GM18517 (cell line): ENCODE data around the gene NPEPPS.

Experiments used
- ATAC-seq: cut with Tn5 transposase; IDR thresholded peaks from one replicate; pipeline ENCODE4 v1.9.1; 2021; ENCODE audit warnings: mild to moderate bottlenecking, moderate library complexity; ENCODE audit not compliant: unreplicated experiment

The NPEPPS gene

DNA sequence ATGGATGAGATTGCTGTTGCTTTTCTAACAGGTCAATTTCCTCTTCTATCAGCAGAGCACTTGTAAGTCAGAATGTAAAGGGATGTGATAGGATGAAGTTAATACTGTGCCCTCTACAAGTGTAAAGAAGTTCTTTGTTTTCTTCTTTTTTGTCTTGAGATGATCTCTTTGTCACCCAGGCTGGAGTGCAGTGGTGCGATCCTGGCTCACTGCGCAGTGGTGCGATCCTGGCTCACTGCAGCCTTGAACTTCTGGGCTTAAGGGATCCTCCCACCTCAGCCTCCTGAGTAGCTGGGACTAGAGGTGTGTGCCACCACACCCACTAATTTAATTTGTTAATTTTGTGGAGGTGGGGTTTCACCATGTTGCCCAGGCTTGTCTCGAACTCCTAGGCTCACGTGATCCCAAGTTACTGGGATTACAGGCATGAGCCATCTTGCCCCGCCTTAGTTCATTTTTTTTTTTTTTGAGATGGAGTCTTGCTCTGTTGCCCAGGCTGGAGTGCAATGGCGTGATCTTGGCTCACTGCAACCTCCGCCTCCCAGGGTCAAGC, 97.2 kb downstream of the NPEPPS start:
- ATAC-seq = no peak

DNA sequence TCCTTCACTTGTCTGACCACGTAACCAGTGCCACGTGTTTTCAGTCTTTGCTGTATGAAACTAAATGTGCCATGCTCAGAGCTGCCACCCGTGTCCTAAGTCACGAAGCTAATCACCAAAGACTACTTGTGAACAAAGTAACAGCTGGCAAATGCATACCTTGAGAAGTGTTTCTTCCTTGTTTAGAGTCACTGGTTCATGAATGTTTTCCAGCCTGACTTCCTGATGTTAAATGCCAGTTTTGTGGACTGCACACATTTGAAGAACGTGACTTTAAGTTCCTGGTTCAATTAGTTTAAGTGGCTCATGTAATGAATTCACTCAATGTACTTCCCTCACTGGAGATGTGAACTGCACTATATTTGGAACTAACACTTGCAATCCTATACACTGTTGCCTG, 98.9 kb downstream of the NPEPPS start:
- ATAC-seq = no peak

DNA sequence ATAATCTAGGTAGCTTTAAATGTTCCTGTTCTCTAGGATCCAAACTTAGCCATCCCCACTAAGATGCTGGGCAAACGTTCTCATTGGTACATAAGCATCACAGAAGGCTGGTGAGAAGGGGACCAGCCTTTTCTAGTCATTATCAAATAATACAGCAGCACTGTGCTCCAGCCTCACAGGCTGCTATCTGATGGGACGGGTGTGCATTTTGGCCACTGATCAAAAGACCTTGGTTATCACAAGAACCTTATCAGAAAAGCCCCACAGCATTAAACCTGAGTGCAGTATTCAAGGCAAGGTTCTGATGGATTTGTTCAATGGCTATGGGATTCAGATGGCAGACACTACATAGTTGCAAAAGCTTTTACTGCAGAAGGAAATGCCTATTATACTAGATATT, 99.7 kb downstream of the NPEPPS start:
- no peak for ATAC-seq

DNA sequence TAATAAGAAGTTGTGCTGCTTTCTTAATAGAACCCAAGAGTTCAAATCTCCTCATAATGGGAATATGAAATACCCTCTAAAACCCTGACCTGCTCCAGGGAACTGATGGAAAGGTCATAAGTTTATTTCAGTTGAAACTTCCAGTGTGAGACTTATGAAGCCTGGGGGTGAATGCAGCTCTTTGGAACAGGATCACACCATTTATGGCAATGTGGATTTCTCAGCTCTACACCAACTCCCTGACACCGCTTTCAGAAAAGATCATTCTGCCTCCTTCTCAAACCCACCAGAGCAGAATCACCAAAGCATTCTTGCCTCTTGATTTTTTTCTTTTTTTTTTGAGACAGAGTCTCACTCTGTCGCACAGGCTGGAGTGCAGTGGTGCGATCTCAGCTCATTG, 102.1 kb downstream of the NPEPPS start:
- no peak for ATAC-seq

DNA sequence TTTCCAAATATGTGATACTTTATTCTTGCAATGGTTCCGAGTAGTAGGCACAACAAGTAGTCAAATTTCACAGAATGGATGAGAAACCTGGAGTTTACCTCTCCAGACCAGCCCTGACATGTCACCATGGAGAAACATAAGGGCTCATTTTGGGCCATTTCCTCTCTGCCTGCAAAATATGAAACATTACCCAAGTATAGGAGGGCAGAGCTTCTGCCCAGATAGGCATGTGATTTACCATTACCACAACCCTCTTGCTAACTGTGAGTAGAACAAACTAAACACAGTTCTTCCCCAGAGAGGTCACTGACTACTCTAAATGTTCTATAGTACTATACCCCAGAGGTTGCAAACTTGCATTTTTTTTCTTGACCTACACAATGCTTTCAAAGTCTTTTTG, 103.1 kb downstream of the NPEPPS start:
- ATAC-seq = no peak

DNA sequence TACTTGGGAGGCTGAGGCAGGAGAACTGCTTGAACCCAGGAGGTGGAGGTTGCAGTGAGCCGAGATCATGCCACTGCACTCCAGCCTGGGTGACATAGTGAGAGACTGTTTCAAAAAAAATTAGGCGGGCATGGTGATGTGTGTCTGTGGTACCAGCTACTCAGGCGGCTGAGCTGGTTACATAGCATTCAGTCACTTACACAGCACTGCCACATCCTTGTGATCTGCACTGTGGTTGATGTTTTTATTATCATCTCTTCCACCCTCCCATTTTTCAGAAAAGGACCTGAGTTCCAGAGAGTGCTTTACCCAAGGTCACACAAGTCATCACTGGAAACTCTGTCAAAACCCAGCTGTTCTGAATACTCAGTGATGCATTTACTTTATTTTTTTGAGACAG, 104.0 kb downstream of the NPEPPS start:
- ATAC-seq = no peak

DNA sequence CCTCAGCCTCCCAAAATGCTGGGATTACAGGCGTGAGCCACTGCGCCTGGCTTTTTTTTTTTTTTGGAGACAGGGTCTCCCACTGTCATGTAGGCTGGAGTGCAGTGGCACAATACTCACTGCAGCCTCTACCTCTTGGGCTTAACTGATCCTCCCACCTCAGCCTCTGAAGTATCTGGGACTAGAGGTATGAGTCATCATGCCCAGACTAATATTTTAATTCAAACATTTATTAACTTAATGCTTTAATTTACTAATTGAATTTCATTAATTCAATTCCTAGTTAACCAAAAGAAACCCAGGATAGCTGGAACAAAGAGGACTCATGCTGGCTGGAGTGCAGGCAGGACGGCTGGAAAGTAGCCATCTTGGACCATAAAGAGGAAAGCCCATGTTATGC, 104.8 kb downstream of the NPEPPS start:
- ATAC-seq = no peak

DNA sequence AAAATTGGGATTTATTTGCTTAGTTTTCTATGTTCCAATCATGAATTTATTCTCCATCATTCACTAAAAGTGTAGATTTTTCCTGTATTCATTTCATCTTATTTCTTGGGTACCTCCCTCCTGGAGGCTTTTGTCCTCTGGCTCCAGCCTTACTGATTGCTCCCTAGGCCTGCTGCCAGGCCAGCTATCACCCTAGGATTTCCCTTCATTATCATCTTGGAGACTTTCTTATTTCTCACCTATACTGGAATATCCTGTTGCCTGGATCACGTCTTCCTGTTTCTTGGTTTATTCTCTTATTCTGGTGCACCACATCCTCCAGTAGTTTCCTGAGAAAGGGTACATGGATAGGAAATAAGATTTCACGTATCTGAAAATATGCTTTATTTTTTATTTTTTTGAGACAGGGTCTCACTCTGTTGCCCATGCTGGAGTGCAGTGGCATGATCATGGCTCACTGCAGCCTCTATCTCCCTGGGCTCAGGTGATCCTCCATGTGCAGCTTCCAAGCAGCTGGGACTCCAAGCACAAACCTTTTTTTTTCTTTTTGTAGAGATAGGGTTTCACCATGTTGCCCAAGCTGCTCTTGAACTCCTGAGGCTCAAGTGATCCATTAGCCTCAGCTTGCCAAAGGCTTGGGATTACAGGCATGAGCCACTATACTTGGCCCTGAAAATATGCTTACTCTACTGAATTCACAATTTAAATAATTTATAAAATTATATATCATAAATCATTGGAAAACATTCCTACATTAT, 105.5 kb downstream of the NPEPPS start:
- no peak for ATAC-seq

DNA sequence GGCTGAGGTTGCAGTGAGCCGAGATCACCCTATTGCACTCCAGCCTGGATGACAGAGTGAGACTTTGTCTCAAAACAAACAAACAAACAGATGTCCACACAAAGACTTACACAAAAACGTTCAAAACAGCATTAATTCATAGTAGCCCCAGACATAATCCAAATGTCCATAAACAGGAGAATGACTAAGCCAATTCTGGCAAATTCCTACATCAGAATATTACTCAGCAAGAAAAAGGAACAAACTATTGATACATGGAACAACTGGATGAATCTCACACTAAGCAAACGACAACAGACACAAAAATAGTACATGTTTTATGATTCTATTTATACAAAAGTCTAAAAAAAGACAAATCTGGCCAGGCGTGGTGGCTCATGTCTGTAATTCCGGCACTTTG, 108.0 kb downstream of the NPEPPS start:
- no peak for ATAC-seq

DNA sequence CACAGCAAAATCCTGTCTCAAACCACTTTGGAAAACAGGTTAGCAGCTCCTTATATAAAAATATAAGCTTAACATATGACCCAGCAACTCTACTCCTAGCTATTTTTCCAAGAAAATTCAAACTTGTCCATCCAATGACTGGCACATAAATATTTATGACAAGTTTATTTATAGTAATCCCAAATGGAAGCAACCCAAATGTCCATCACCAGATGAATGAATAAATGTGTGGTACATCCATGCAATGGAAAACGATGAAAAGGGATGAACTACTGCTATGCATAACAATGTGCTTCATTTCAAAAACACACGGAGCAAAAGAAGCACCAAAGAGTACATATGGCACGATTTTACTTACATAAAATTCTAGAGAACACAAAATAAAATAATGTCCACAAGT, 109.2 kb downstream of the NPEPPS start:
- no peak for ATAC-seq

DNA sequence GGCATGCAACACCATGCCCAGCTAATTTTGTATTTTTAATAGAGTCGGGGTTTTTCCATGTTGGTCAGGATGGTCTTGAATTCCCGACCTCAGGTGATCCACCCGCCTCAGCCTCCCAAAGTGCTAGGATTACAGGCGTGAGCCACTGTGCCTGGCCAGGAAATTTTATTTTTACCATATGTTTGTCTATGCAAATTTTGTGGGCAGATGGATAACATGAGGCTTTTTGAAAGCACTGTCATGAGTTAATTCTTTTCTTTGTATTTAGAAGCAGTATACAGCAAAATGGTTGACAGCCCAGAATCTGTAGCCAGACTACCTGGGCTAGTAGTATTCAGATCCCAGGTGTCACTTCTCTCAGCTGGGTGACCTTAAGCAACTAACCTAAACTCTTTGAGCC, 110.3 kb downstream of the NPEPPS start:
- no peak for ATAC-seq

DNA sequence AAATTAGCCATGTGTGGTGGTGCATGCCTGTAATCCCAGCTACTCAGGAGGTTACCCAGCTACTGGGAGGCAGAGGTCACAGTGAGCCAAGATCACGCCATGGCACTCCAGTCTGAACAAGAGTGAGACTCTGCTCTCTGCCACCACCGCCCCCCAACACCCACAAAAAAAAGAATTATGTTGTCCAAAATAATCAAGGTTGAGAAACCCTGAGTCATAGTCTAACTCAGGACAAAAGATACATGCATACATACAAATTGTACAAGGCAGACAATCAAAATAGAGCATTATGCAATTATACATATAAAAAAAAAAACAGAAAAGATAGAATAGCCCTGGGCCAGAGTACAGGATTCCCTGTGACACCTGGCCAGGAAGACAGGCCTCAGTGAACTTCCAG, 112.2 kb downstream of the NPEPPS start:
- no peak for ATAC-seq

DNA sequence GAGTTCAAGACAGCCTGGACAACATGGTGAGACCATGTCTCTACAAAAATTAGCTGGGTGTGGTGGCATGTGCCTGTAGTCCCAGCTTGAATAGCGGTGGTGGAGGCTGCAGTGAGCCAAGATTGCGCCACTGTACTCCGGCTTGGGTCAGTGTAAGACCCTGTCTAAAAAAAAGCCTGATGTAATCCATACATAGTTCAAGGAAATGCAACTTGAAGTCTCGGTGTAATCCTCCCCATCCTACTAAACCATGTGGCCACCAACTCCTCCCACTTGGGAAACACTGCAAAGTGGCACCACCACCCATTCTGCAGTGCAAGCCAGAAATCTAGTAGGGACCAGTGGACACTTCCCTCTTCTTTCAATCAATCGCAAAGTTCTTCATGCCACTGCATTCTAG, 113.4 kb downstream of the NPEPPS start:
- ATAC-seq = no peak

DNA sequence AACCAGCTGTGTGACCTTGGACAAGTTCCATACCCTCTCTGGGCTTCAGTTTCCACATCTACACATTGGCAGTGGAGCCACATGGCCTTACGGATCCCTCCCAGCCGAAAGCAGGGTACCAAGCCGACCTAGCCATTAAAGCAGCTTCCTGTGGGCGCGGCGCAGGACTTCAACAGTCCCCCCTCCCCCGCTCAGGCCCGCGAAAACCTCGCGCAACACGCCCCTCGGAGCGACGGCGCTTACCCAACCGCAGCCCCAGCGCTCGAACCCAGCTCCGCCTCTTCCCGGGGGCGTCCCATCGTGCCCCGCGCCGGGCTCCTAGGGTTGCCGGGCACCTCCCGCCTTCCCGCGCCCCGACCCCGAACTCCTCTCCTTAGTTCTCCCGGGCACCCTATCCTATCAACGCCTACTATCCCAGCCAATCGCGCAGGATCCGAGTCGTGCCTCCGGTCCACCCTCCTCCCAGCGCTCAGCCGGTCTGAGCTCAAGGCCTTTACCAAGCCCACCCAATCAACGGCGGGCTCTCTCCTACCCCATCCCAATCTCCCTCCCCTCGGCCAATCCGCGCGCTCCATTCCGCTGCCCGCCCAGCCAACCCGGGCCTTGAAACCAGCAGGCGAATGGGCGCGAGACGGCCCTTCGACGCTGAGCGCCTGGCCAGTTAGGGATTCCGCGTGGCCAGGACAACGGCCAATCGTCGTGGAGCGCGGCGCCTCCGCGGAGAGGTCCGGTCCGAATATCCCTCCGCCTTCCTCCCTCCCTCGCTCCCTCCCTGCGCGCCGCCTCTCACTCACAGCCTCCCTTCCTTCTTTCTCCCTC, 118.5 kb downstream of the NPEPPS start, which contains the start of gene KPNB1:
TSS of gene KPNB1 (plus strand) at position 767 of the 819 bp plus-strand sequence. CDS start 326 bp downstream, outside the sequence.
- ATAC-seq = peak; percentile 79

DNA sequence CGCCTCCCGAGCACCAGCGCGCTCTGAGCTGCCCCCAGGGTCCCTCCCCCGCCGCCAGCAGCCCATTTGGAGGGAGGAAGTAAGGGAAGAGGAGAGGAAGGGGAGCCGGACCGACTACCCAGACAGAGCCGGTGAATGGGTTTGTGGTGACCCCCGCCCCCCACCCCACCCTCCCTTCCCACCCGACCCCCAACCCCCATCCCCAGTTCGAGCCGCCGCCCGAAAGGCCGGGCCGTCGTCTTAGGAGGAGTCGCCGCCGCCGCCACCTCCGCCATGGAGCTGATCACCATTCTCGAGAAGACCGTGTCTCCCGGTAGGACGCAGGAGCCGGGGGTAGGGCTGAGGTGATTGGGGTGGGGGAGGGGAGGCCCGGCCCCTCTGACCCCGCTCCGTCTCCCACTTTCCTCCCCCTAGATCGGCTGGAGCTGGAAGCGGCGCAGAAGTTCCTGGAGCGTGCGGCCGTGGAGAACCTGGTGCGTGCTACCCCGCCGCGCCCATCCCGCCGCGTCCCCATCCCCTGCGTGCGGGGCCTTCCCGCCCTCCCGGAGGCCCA, 119.1 kb downstream of the NPEPPS start:
- no peak for ATAC-seq

DNA sequence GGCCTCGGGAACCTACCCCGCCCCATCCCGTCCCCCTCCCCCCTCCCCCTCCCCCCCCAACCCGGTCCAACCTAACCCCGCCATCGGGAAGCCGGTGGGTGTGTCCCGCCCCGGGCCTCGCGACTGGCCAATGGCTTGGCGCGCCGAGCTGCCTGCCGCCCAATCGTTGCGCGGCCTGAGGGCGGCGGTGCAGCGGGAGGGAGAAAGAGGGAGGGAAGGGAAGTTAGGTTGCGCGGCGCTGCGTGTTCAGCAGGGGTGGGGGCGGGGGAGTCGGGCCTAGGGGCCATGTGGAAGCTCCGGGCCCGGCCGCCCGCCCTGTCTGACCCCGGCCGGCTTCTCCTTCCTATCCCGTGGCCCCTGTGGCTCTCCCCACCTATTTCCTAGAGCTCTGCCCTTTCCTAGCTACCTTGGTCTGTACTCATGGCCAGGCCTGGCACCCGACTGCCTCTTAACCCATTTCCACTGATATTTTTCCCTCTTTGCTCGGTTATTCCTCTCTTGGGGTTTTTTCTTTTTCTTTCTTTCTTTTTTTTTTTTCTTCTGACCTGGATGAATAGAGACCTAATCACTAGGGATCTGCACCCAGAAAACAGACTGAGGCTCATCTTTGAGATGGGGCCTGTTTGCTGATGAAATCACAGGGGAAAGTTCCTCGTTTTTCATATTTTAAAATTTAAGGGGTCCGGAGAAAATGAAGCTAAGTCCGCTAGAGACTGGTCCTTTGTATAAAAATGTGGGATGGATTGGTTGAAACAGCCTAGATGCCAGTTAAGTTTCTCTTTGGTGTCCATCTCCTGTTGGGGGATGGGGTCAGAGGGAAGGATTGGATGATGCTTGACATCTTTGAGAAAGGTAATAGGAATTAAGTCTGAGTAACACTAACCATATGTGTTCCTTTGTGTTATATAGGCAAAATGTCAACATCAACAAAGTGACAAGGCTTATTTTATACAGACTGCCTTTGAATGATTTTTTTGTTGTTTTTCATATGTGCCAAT, 119.9 kb downstream of the NPEPPS start:
- ATAC-seq = peak; percentile 51

DNA sequence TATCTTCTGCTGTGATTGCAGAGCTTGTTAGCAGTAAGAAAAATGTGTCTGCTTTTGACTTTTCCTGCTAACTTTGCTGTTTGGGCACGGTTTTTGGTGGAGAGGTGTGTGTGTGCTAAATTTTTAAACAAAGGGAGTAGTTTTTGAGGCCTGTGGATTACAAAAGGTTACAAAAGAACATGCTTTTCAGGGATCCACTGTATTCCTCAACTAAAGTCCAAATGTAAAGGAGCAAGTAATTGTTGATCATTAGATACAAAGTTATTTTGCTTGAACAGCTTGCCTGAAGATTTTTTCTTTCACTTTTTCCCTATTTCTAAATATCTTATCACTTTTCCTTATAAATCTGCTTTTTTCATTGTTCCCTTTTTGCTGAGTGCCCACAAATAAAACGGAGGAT, 120.8 kb downstream of the NPEPPS start:
- no peak for ATAC-seq

DNA sequence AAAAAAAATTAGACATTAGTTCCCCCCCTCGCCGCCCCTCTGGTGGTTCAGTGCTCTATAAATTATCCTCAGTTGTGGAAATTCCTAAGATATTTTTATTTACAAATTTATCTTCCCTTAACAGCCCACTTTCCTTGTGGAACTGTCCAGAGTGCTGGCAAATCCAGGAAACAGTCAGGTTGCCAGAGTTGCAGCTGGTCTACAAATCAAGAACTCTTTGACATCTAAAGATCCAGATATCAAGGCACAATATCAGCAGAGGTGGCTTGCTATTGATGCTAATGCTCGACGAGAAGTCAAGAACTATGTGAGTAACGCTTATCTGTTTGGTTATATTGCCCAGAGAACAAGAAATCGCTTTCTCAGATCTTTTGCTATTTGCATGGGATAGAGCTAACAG, 121.7 kb downstream of the NPEPPS start:
- ATAC-seq = no peak

DNA sequence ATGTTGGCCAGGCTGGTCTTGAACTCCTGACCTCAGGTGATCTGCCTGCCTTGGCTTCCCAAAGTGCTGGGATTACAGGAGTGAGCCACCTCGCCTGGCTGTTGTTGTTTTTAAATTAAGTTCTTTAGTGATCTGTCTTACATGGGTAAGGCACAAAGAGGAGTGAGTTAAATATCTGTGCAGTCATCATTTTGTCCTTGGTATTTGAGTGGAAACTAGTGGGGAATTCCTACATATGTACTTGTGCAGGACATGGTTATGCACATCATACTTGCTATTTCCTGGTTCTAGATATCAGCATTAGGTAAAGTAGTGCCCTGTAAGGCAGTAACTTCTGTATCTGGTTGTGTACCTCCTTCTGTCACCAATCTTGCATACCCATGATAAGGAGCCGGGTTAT, 122.5 kb downstream of the NPEPPS start:
- no peak for ATAC-seq

DNA sequence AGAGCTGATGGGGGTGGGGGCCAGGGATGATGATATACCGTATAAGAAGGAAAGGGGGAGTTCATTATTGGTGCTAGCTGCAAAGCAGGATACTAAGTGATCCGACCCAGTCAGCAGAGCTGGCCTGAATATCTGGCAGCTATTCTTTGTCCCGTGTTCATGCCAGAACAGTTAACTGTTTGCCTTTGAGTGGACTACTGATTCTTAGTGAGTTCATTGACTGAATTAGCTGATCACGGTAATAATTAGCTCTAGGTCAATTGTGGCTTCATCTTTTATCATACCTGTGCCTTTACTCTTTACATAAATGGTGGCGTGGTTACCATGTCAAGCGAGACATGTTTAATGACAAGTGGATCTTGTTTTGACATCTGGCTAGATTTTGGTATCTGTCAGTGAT, 124.1 kb downstream of the NPEPPS start:
- no peak for ATAC-seq
